Smooth muscle cell of the brain vasculature (primary cell): ENCODE results near the gene METTL8.

Experiments
- DNase-seq: peaks from one replicate; pipeline ENCODE4 v3.0.0-alpha.2; 2012; ENCODE audit warnings: low read depth, low spot score

METTL8 gene

GRCh38 chr2:171433763-171434012 lies at the start of gene METTL8:
Gene METTL8, minus strand, starts transcription at chr2:171433990. Its CDS starts 41,805 bp downstream, at chr2:171392185.
- no peak for DNase-seq

DNA sequence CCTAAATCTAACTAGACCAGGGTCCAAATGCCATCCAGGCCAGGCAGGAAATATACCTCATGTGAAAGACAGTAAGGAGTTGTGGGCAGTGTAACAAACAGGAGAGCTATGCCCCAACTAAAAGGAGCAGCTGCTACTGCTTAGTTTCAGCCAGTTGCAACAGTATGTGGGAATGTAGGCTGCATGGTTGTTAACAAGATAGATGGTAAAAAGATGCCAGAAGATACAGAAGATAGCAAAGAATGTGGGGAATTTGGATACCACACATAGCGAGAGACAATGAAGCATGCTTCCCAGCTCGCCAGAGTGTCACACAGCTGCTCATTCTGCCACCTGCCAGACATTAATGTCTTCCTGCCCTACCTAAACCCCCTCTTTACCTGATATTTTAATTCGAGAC lies 49.1 kb upstream of the METTL8 start:
- DNase-seq, result no peak

- DNase-seq, result no peak
Measured at GRCh38 chr2:171482308-171482707, 48.5 kb upstream of the METTL8 start.

DNA sequence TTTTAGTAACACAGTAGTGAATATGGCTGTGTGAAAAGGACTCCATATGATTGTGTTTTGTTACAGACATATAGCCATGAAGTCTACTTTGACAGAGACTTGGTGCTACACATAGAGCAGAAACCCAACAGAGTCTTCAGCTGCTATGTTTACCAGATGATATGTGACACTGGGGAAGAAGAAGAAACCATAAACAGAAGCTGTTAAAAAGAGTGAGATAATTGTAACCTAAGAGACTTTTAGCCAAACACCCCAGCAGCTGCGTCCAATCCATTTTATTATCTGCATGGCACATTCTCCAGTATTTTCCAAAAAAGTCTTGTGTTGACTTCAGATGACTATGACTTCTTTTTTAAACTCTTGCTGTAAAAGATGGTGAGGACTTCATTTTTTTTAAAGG lies 47.1 kb upstream of the METTL8 start:
- no peak for DNase-seq

- no peak for DNase-seq
Measured at GRCh38 chr2:171479154-171479814, 45.5 kb upstream of the METTL8 start.

- DNase-seq, result no peak
Measured at GRCh38 chr2:171478345-171478744, 44.6 kb upstream of the METTL8 start.

DNA sequence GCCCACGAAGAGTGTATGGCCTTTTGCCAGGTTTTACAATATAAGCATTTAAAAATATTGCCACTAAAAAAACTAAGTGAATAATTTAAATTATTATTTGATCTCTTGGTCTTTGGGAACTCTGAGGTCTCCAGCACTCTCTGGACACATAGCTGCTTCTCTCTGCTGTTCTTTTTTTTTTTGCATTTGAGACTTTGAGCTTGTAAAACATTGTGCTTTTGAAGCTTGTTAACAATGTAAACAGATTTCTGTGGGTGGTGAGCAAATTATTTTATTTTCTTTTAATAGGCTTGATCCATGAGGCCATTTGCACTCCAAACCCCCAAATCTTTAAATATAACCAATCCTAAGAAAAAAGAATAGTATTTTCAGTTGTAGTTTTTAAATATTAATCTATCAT lies 42.2 kb upstream of the METTL8 start:
- DNase-seq, result no peak

GRCh38 chr2:171470129-171470528 lies 36.3 kb upstream of the METTL8 start:
- DNase-seq, result no peak

DNA sequence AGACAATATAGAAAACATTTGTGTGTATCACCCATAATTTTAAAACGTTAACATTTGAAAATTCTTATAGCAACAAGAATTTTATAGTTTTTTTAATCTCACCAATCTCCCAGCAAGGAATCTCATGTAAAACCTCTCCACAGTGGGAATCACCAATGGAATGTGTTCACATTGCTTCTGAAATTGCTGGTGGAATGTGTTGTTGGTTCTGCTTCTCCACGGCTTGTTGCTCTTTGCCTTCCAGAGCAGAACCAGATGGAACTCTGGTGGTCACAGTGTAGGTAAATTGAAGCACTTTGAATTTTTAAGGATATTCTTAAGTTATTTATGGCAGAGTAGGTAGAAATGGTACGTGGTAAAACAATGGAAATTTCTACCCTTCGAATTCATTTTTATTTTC lies 35.4 kb upstream of the METTL8 start:
- peak; percentile 17 for DNase-seq

GRCh38 chr2:171460537-171460936 lies 26.7 kb upstream of the METTL8 start:
- DNase-seq, result no peak

DNA sequence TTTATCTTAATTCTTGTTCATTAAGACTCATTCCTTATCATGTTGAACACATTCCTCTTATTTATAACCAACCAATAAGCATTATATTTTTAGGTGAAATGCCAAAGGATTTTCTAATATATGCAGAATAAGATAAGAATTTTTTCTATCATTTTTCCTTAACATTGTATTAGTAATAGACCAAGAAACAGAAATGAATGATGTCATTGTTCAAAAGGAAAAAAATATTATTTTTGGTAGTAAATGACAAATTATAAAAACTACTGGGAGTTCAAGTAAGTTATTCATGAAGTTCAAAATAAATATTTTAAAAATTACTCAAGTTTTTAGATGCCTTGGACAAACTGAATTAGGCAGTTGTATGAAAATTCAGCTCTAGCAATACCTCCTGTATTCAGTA lies 25.7 kb upstream of the METTL8 start:
- no peak for DNase-seq

DNA sequence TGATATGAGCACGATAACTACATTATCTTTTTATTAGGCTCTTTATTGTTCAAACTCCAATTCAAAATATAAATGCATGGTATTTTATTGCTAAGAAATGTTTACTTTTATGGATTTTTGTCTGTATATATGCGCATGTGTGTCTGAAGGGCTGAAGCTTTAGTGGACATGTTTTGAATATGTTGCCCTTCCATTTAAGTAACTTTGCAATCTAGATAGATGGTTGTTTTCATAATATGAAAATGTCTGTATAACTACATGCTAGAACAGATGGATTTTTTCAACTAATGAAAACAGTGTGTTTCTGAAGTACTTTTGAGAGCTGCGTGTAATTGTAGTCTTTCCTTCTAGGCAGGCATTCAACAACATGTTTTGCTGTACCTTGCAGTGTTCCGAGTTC lies 19.0 kb upstream of the METTL8 start:
- no peak for DNase-seq

DNA sequence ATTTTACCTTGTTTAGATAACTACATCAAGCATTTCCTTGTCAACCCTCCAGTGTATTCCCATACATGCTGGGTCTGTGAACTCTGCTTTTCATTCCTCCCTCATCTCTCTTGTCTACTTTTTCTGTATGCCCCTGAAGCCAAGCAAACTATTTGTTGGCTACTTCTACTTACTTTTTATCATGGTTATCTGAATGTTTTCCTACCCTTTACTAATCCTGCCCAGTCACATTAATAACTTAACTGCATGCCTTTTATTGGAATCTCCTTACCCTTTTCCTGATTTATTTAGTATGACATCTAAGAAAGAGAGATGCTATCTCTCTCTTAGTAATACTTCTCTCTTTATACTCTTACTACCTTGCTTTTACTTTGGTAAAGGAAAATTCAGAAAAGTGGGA lies 17.3 kb upstream of the METTL8 start:
- no peak for DNase-seq

DNA sequence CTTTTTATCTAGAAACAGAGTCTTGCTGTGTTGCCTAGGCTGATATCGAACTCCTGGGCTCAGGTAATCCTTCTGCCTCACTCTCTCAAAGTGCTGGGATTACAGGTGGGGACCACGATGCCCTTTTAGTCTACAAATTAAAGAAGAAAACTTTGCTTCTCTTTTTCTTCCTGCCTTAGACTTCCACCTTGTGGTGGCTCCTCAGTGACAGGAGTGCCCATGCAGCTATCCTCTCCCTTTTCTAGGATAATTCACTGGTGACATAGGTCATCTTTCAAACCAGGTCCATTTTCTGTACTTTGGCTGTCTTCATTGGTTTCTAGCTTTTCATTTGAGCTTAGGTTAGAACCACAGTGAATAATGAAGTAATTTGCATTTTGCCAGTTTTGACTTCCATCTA lies 13.9 kb upstream of the METTL8 start:
- DNase-seq, result no peak

DNA sequence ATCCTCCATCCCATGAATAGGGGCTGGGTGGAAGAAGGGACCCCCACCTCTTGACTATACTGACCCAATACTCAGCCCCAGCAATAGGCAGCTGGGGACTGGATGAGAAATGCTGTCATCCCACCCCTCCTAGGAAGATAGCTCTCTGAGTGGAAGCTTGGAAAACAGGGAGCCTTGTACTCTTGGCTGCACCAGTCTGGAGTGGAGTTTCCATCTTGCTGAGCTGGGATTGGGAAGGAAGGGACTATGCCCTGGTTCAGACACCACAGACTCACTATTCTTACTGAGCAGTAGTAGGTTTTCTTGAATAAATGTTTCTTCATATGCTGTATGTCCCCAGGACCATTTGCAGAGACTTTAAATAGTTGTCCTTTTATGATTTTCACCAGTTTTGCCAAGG lies 7.7 kb upstream of the METTL8 start:
- DNase-seq, result no peak

DNA sequence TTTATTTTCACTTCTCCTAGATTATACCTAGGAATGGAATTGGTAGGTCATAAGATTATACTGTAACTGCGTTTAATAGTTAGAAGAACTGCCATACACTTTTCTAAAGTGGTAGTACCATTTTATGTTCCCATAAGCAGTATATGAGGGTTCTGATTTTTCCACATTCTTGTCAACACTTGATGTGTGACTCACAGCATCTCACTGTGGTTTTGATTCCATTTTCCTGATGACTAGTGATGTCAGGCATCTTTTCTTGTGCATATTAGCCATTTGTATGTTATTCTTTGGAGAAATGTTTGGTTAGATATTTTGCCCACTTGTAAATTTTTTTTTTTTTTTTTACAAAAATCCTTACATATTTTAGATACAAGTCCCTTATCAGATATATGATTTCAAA lies 2.5 kb upstream of the METTL8 start:
- no peak for DNase-seq

GRCh38 chr2:171434013-171434989 lies 511 bp upstream of the METTL8 start, which contains the start of gene DCAF17:
Gene DCAF17, plus strand, starts transcription at chr2:171434226. Its CDS starts 352 bp downstream, at chr2:171434578.
- DNase-seq, result peak; percentile 84

GRCh38 chr2:171432969-171433762 lies 624 bp downstream of the METTL8 start:
- no peak for DNase-seq

- DNase-seq, result no peak
Measured at GRCh38 chr2:171432206-171432968, 1.4 kb downstream of the METTL8 start.

DNA sequence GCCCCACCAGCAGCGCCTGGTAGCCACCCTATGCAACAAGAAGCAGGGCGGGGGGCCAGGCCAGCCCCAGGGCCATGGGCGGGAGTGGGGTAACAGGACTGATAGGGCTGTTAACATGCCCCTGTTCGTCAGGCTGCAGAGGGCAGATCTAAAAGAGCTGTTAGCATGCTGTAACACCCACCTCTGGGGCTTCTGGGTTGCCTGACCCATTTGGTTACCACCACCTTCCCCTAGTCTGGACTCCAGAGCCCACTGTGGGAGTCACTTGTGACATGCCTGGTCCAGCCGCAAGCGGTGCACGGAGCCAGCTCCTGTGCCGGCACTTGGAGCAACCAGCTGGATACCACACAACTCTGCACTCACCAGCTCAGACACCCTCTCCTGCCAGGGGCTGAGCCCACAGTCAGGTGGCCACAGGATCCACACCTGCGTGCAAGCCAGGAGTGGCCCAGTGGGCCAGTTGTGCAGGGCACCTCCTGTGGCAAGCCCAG lies 2.1 kb downstream of the METTL8 start:
- no peak for DNase-seq
